DMS153 treated with DMSO at 0.1 percent for 48 hours (cell line): ENCODE measurements around the gene TSC22D3.
"Not testable (repeated sequence)": the region's sequence is repeated elsewhere in the genome, so short reads cannot be mapped to it uniquely, and the experiment has no call there.

ENCODE experiments used
- DNase-seq: peaks from one replicate; lab custom pipeline; 2025; ENCODE audit not compliant: unreplicated experiment; lab: John Stamatoyannopoulos, UW

TSC22D3 gene

DNA sequence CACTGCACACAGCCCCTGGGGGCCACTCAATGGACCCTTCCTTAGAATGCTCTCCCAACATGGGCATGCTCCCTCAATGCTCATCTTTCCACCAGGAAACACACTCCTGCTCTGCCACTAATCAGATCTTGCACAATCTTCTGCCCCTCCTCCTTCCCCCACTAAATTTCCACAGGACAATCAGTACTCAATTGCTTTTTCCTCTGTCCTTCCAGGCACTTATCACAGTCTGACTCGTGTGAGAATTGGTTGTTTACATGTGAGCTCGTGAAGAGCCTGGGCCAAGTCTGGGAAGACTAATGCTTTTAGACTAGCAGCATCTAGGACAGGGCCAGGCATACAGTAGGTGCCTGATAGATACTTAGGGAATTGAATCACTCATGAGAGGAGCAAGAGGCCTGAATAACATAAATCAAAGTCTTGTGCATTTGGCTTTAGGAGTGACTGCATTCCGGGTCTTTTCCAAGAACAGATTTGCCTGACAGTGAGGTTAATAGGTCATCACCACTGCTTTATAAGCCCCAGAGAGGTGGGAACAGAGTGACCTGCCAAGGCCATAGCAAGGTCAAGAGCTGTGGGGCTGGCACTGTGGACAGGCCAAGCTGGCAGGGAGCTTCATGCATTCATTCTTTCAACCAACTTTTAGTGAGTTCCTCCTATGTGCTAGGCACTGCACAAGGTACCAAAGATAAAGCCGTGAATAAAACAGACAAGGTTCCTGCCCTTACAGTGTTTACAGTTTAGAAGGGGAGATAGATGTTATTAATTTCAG, 92.3 kb downstream of the TSC22D3 start:
- no peak for DNase-seq

DNA sequence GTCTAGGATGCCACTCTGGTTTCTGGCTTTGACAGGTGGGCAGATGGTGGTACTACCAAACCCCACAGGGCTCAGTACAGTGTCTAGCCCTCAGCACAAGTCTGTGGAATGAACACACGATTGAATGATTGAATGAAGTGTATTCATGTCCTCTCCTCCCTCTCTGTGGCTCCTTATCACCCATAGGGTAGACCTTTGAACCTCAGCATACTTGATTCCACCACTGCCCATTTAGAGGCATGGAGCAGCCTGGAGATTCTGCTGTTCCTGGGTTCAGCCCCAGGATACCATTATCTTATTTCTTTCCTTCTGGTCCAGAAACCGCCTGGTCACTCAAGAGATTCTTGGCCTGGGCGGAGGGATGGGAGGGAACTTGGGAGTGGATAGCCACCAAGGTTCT, 93.3 kb downstream of the TSC22D3 start:
- no peak for DNase-seq

- DNase-seq: no peak
Observed at GRCh38 chrX:107678957-107679740, 96.4 kb downstream of the TSC22D3 start.

DNA sequence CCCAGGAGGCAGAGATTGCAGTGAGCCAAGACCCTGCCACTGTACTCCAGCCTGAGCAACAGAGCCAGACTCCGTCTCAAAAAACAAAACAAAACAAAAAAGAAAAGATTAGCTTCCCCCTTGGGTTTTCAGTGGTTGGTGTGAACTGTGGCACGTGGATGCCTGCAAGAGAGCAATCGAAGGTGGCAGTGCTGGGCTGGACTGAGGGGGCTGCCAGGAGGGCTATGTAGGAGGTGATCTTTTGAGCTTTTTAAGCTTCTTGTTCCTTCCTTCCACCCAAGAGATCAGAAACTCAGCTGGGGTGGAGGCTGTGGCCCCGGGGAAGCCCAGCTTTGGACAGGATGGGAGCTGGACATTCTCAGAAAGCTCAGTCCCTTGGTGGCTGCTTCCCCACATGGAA, 97.7 kb downstream of the TSC22D3 start:
- no peak for DNase-seq

DNA sequence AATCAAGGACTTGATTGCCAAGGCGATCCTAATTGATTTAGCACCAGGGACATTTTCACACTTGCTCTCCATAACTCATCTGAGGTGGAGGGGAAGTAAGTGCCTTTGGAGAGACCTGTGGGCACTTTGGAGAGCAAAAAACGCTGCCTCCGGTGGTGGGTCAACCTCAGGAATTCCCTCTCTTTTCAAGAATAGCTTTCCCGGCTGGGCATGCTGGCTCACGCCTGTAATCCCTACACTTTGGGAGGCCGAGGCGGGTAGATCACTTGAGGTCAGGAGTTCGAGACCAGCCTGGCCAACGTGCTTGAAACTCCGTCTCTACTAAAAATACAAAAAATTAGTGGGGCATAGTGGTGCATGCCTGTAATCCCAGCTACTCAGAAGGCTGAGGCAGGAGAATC, 98.1 kb downstream of the TSC22D3 start:
- DNase-seq: no peak

DNA sequence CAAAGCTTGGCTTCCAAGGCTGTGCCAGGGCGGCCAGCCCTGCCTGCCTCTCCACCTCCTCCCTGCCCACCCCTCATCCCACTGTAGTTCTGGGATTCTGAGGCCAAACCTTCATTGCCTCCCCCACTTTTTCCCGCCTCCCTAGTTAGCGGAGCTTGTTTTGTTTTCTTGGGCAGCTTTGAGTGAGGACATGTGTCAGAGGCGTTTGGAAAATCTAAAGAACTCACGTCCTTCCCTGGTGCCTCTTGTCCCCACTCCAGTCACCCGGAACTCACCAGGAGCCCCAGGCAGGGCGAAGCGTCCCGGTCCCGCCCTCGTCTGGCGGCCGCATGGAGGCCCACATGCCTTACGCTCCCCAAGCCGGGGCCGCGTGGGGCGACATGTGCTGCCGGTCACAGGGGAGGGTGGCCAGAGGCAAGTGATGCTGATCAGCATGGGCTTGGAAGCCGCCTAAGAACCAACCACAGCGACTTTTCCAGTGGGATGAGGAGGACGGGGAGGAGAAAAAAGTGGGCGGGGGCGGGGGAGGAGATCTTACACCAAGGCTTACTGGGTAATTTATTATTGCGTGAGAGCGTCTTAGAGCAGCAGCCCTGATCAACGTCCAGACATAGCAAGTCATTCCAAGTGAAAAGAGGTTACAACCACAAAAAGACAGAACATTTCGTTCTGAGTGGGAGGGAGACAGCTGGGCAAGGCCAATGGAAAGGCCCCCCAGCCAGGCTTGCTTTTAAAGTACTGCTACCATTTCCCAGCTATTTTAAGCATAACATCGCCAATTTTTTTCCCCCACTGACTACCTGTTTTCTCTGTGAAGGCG, 98.8 kb downstream of the TSC22D3 start:
- DNase-seq: no peak

DNA sequence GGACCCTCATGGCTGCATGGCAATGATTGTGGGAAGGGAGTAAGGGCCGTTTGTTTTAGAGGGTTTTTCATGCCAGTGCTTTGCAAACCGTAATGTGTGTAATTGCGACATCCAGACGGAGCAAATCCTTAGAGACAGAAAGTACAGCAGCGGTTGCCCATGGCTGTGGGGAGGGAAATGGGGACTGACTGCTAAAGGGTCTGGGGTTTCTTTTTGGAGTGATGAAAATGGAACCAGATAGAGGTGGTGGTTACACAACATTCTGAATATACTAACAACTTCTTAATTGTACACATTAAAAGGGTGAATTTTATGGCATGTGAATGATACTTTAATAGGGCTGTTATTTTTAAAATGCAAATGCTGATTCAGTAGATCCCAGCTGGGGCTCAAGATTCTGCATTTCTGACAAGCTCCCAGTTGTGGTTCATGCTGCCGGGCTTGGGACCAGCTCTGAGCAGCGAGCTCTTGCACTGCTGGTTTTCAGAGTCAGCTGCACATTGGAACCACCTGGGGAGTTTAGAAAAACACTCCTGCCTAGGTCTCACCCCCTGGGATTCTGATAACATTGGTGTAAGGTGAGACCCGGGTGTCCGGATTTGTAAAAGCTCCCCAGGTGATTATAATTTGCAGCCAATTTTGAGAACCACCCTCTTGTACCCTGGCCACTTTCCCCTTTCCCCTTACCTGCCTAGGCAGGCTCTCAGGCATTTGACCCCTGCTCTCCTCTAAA, 99.6 kb downstream of the TSC22D3 start:
- DNase-seq: no peak

DNA sequence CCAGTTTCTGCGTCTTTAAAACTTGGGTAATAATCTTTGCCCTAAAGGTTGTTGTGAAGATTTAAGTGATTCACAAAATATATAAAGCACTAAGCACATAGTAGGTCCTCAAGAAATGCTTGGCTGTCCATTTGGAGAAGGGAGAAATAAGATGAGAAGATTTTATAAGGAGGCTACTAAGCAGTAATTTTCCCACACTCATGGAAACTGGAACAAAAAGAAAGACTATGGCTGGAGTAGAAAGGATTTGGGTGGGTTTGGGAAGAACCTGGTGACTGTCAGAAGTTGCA, 100.3 kb downstream of the TSC22D3 start:
- DNase-seq: no peak

DNA sequence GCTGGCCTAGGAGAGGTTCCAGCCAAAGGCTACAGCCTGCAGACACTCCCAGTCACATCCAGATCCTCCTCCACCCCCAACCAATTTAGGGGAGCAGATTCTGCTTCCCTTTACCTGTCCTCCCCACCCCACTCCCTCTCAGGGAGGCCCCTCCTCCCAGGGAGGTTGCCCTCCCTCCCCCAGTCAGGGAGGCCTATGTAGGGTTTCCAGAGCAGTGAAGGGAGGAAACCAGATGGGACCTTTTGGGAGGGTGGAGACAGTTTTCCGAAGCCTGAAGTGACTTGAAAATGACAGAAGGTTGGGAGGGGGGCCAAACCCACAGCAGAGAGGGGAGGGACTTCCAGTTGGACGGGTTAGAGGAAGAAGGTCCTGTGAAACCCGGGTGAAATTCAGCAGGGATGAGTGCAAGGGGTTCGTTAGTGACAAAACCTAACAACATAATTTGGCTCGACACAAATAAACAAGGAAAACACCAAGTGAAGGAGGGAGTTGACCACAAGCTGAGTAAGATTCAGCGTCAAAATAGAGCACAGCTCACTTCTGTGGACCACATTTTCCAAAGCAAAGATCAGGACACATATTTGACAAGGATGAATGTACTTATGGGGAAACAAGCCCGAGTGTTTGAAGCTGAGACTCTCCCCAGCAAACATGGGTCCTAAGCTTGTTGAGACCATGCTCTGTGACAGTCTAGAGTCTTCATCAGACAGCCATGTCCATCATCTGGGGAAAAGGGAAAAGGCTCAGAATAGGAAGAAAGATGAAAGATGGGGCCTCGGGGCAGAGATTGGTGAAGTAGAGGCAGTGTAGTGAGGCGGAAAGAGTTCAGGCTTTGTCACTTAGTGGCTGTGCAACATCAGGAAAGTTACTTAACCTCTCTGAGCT, 100.9 kb downstream of the TSC22D3 start:
- DNase-seq: no peak

GRCh38 chrX:107673933-107674479, 101.6 kb downstream of the TSC22D3 start:
- no peak for DNase-seq

- no peak for DNase-seq
Observed at GRCh38 chrX:107673431-107673830, 102.2 kb downstream of the TSC22D3 start.

DNA sequence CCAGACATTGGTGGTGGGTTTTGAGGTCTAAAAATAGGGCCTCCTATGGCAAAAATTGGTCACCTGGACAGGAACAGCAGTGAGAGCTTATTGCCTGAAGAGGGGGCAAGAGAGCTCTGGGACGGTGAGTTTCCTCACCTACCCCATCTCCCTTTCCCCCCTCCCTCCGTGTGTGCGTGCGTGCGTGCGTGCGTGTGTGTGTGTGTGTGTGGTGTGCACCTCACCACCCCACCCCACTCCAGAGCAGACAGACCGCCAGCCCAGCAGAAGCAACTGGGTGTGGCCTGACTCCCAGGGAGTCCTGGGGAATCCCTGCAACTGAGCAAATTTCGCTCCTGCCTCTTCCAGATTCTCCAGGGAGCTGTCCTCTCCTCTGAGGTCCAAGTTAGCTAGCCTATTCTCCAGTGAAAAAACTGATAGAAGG, 102.6 kb downstream of the TSC22D3 start:
- DNase-seq: no peak

- DNase-seq: not testable (repeated sequence)
Observed at GRCh38 chrX:107671256-107671655, 104.3 kb downstream of the TSC22D3 start.

- no peak for DNase-seq
Observed at GRCh38 chrX:107669885-107670628, 105.5 kb downstream of the TSC22D3 start.

DNA sequence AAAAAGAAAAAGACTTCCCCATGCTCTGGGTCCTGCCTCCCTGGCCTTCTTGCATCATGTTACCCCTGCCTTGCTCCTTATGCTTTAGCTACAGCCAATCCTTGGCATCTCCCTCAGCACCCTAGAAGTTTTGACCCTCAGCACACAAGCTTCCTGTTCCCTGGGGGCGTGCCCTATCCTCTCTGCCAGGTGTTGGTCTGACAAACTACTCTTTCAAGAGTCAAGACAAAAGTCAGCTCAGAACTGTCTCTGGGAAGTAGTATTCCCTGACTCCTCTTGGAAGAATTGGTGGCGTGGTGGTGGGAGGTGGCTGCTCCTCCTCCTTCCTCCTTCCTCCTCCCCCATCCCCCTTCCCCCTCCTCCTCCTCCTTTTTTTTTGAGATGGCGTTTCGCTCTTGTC, 106.3 kb downstream of the TSC22D3 start:
- no peak for DNase-seq

DNA sequence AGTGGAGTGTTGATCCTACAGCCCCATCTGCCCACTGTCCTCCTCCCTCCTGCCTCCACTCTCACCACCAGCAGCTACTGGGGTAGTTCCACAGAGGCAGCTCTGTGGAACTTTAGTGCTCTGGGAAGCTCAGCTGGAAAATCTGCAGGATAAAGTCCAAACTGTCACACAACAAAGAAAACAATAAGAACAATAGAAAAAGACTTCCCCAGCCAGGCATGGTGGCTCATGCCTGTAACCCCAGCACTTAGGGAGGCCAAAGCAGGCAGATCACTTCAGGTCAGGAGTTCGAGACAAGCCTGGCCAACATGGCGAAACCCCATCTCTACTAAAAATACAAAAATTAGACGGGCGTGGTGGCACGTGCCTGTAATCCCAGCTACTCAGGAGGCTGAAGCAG, 106.9 kb downstream of the TSC22D3 start:
- DNase-seq: not testable (repeated sequence)

- no peak for DNase-seq
Observed at GRCh38 chrX:107667426-107667825, 108.2 kb downstream of the TSC22D3 start.

GRCh38 chrX:107666931-107667330, 108.7 kb downstream of the TSC22D3 start:
- DNase-seq: no peak
